SK-N-SH (cell line): ENCODE measurements around the gene EOMES. TPM values are rescaled to one million over a fixed set of nuclear protein-coding genes. Genes with fewer than 3 reads are reported as not detected.

Experiments used
- CTCF ChIA-PET: fragments of 300-600, 350-600 bp; formaldehyde crosslinking; extraction: SDS; loops from one replicate; lab custom pipeline; 2021; lab: Yijun Ruan, JAX
- POLR2A ChIA-PET: fragments of 350-600 bp; sonication (Branson Sonifier 250); formaldehyde crosslinking; extraction: SDS; loops from one replicate; lab custom pipeline; 2020; ENCODE audit warnings: antibody characterized with exemption, inconsistent platforms; lab: Yijun Ruan, JAX
- DNase-seq: peaks from one replicate; pipeline ENCODE4 v3.0.0; 2012
- H2AFZ ChIP-seq: fragments of 200-600 bp; sonication (generic); 2 replicates; pipeline ENCODE4 v1.8.1; 2016; ENCODE audit warnings: antibody characterized with exemption, mild to moderate bottlenecking, low read depth
- H3F3A ChIP-seq: fragments of 200-600 bp; sonication (generic); replicated peaks from 2 replicates; pipeline ENCODE3; 2016; ENCODE audit warnings: antibody characterized with exemption, mild to moderate bottlenecking; ENCODE audit not compliant: insufficient read depth
- H3K27ac ChIP-seq, 2 experiments: fragments of 200-500 bp in 1 of 2; fragments of 200-600 bp in 1 of 2; sonication (Bioruptor generic) in 1 of 2; sonication (generic), shearing (Covaris generic) in 1 of 2; 2 replicates each; pipeline versions ENCODE4 v1.5.1 to v1.6.1; 2014 to 2016; ENCODE audit warnings: low read depth in 2 of 2, inconsistent platforms in 1 of 2, low read length in 1 of 2, mild to moderate bottlenecking in 1 of 2, mixed read lengths in 1 of 2
- H3K27me3 ChIP-seq: fragments of 200-600 bp; sonication (generic), shearing (Covaris generic); 2 replicates; pipeline ENCODE4 v1.6.1; 2016; ENCODE audit warnings: mixed run types; ENCODE audit not compliant: insufficient read depth
- H3K36me3 ChIP-seq, 2 experiments: fragments of 200-500 bp in 1 of 2; fragments of 200-600 bp in 1 of 2; sonication (Bioruptor generic) in 1 of 2; sonication (generic) in 1 of 2; replicated peaks in 1 of 2; 2 replicates each; pipeline versions ENCODE3 to v1.5.1; 2014 to 2016; ENCODE audit warnings: low read length in 1 of 2, mild to moderate bottlenecking in 1 of 2; ENCODE audit not compliant: insufficient read depth in 2 of 2, control insufficient read depth in 1 of 2
- H3K4me1 ChIP-seq, 2 experiments: fragments of 200-500 bp in 1 of 2; fragments of 200-600 bp in 1 of 2; sonication (Bioruptor generic) in 1 of 2; sonication (generic), shearing (Covaris generic) in 1 of 2; 2 replicates each; pipeline versions ENCODE4 v1.5.1 to v1.6.1; 2014 to 2016; ENCODE audit warnings: low read depth in 1 of 2, low read length in 1 of 2, mixed run types in 1 of 2; ENCODE audit not compliant: insufficient read depth in 2 of 2, control insufficient read depth in 1 of 2
- H3K4me2 ChIP-seq: fragments of 200-600 bp; sonication (generic), shearing (Covaris generic); 2 replicates; pipeline ENCODE4 v1.6.1; 2017; ENCODE audit warnings: mixed run types
- H3K4me3 ChIP-seq, 2 experiments: fragments of 200-500 bp in 1 of 2; fragments of 200-600 bp in 1 of 2; sonication (Bioruptor generic) in 1 of 2; sonication (generic), shearing (Covaris generic) in 1 of 2; 2 replicates each; pipeline versions ENCODE4 v1.5.1 to v1.8.1; 2014 to 2016; ENCODE audit warnings: low read depth in 2 of 2, inconsistent platforms in 1 of 2, low read length in 1 of 2, mild to moderate bottlenecking in 1 of 2, mixed read lengths in 1 of 2, moderate library complexity in 1 of 2
- H3K79me2 ChIP-seq: fragments of 200-600 bp; sonication (generic); 2 replicates; pipeline ENCODE4 v1.8.1; 2017; ENCODE audit warnings: mild to moderate bottlenecking; ENCODE audit not compliant: insufficient read depth
- H3K9ac ChIP-seq: fragments of 200-600 bp; sonication (generic); 2 replicates; pipeline ENCODE4 v1.6.1; 2017; ENCODE audit warnings: mixed run types
- H3K9me2 ChIP-seq: fragments of 200-600 bp; sonication (generic); 2 replicates; pipeline ENCODE4 v1.6.1; 2017; ENCODE audit warnings: mixed run types
- H3K9me3 ChIP-seq: fragments of 200-600 bp; sonication (generic); 2 replicates; pipeline ENCODE4 v1.6.1; 2017; ENCODE audit warnings: mixed run types, mild to moderate bottlenecking, moderate library complexity
- H4K20me1 ChIP-seq: fragments of 200-600 bp; sonication (generic); 2 replicates; pipeline ENCODE4 v1.6.1; 2017; ENCODE audit warnings: mild to moderate bottlenecking, mixed run types; ENCODE audit not compliant: insufficient read depth
- ELF1 ChIP-seq: IDR thresholded peaks from 2 replicates; pipeline ENCODE4 v1.4.0; 2012
- EP300 ChIP-seq, 2 experiments: IDR thresholded peaks; 2 replicates each; pipeline versions ENCODE4 v1.4.0 to v1.6.1; 2012; ENCODE audit warnings: borderline replicate concordance in 1 of 2, low read depth in 1 of 2, low read length in 1 of 2
- EZH2phosphoT487 ChIP-seq: fragments of 200-600 bp; sonication (generic); IDR thresholded peaks from 2 replicates; pipeline ENCODE4 v1.6.1; 2017; ENCODE audit warnings: low read depth, mixed run types, mild to moderate bottlenecking, antibody characterized with exemption, moderate library complexity, borderline replicate concordance
- FOXJ3 ChIP-seq: sonication (generic); formaldehyde crosslinking; IDR thresholded peaks from 2 replicates; pipeline ENCODE4 v1.5.1; 2020; ENCODE audit warnings: mild to moderate bottlenecking, missing genetic modification reagents
- FOXM1 ChIP-seq: IDR thresholded peaks from 2 replicates; pipeline ENCODE4 v1.4.0; 2012; ENCODE audit warnings: low read depth, mild to moderate bottlenecking
- JUND ChIP-seq: IDR thresholded peaks from 2 replicates; pipeline ENCODE4 v1.4.0; 2012
- MXI1 ChIP-seq: IDR thresholded peaks from 2 replicates; pipeline ENCODE4 v1.6.1; 2012; ENCODE audit warnings: mild to moderate bottlenecking, low read depth, low read length, improper control_type of control experiment
- RXRA ChIP-seq: IDR thresholded peaks from 2 replicates; pipeline ENCODE4 v1.4.0; 2012; ENCODE audit warnings: low read depth, mild to moderate bottlenecking, borderline replicate concordance
- SMC3 ChIP-seq: IDR thresholded peaks from 2 replicates; pipeline ENCODE4 v1.6.1; 2012; ENCODE audit warnings: low read depth, low read length, improper control_type of control experiment
- TAF1 ChIP-seq: IDR thresholded peaks from 2 replicates; pipeline ENCODE4 v1.6.1; 2012; ENCODE audit warnings: low read depth, mild to moderate bottlenecking, low read length, moderate library complexity, borderline replicate concordance
- TCF12 ChIP-seq: IDR thresholded peaks from 2 replicates; pipeline ENCODE4 v1.4.0; 2012
- WGBS: methylation state at CpG from one replicate; pipeline ENCODE4 v1.1.6; 2017; ENCODE audit warnings: low lambda C conversion rate; 5-methylcytosine and 5-hydroxymethylcytosine counted together
- polyA plus RNA-seq, 3 experiments: library from polyadenylated mRNA; depleted of rRNA; stranded (reverse); fragments of >200 nt; gene quantifications; 2 replicates each; pipeline ENCODE4 v1.2.3, GENCODE V29; 2012
- TF ChIP-seq, protein P1 (sequence below): IDR thresholded peaks from 2 replicates; pipeline ENCODE4 v1.6.1; 2012; ENCODE audit warnings: mild to moderate bottlenecking, low read depth, low read length, moderate library complexity
- TF ChIP-seq, protein P2 (sequence below): fragments of 150-350 bp; IDR thresholded peaks from 2 replicates; pipeline ENCODE4 v1.6.1; 2017; ENCODE audit warnings: antibody characterized with exemption, low read length, low read depth, borderline replicate concordance
- TF ChIP-seq, protein P3 (sequence below): fragments of 150-350 bp; IDR thresholded peaks from 2 replicates; pipeline ENCODE4 v1.6.1; 2016; ENCODE audit warnings: mild to moderate bottlenecking, low read depth, low read length
- TF ChIP-seq, protein P4 (sequence below): IDR thresholded peaks from 2 replicates; pipeline ENCODE4 v1.4.0; 2012; ENCODE audit warnings: low read depth, borderline replicate concordance
- TF ChIP-seq, protein P5 (sequence below): IDR thresholded peaks from 2 replicates; pipeline ENCODE4 v1.4.0; 2012; ENCODE audit warnings: low read depth

EOMES gene
- polyA plus RNA-seq, 1 of the 3 experiments (the other 2 are of a cell fraction): not detected

DNA sequence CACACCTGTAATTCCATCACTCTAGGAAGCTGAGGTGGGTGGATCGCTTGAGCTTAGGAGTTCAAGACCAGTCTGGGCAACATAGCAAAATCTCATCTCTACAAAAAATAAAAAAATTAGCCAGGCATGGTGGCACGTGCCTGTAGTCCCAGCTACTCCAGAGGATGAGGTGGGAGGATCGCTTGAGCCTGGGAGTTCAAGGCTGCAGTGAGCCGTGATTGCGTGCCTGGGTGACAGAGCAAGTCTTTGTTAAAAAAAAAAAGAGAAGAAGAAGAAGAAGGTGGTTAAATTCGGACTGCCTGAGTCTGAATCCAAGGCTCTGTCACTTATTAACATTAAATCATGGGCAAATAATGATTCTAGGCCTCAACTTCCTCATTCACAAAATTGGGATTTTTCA is 51.0 kb downstream of the EOMES start:
- POLR2A ChIA-PET: no interaction called here

DNA sequence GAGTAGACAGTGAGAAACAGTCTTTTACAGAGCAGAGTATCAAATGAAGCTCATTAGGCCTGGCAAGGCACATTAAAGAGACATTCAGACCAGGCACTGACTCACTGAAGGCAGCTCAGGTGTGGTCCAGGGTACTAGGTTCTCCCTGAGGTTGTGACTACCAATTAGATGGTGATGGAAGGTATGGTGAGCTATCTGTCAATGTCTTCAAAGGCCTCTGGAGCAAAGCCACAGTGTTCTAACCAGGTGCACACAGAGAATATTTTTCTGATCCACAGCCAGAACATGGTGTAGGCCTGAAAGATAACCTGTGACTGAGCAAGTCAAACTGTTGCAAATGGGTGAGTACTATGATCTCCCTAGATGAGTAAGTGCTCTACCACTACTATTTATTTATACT is 51.5 kb downstream of the EOMES start:
- Histone ChIP-seq H4K20me1 (no peaks in the 10 kb centered on the region), H3K9me2 (no peaks in the 10 kb centered on the region), H3K9ac (no peak overlapping the region), H3F3A (no peaks in the 10 kb centered on the region), H2AFZ (no peak overlapping the region), H3K4me2 (no peak overlapping the region), H3K27me3 (no peaks in the 10 kb centered on the region), H3K36me3 (no peaks in the 10 kb centered on the region), H3K79me2 (no peaks in the 10 kb centered on the region), H3K27ac (no peak overlapping the region), H3K4me1 (peaks cover 5% of the 10 kb centered on the region in 2 experiments; a peak in 1 of 4 replicates), H3K9me3 (no peaks in the 10 kb centered on the region), H3K4me3 (no peak overlapping the region)
- POLR2A ChIA-PET: no interaction called here
- CTCF ChIA-PET: interaction anchor here (0.7 to 2.6 kb wide), 3 partner anchors 11 to 46 kb away, joined by 3 to 15 read pairs (median 3); no protein-coding TSS in a partner anchor
- DNase-seq: no peak
- TF ChIP-seq TAF1 (no peak), JUND (no peak), TCF12 (no peak), SMC3 (no peak), FOXJ3 (CRISPR knock-in tag) (no peak)
- TF ChIP-seq, protein P1, sequence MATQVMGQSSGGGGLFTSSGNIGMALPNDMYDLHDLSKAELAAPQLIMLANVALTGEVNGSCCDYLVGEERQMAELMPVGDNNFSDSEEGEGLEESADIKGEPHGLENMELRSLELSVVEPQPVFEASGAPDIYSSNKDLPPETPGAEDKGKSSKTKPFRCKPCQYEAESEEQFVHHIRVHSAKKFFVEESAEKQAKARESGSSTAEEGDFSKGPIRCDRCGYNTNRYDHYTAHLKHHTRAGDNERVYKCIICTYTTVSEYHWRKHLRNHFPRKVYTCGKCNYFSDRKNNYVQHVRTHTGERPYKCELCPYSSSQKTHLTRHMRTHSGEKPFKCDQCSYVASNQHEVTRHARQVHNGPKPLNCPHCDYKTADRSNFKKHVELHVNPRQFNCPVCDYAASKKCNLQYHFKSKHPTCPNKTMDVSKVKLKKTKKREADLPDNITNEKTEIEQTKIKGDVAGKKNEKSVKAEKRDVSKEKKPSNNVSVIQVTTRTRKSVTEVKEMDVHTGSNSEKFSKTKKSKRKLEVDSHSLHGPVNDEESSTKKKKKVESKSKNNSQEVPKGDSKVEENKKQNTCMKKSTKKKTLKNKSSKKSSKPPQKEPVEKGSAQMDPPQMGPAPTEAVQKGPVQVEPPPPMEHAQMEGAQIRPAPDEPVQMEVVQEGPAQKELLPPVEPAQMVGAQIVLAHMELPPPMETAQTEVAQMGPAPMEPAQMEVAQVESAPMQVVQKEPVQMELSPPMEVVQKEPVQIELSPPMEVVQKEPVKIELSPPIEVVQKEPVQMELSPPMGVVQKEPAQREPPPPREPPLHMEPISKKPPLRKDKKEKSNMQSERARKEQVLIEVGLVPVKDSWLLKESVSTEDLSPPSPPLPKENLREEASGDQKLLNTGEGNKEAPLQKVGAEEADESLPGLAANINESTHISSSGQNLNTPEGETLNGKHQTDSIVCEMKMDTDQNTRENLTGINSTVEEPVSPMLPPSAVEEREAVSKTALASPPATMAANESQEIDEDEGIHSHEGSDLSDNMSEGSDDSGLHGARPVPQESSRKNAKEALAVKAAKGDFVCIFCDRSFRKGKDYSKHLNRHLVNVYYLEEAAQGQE: no peak
- TF ChIP-seq, protein P2, sequence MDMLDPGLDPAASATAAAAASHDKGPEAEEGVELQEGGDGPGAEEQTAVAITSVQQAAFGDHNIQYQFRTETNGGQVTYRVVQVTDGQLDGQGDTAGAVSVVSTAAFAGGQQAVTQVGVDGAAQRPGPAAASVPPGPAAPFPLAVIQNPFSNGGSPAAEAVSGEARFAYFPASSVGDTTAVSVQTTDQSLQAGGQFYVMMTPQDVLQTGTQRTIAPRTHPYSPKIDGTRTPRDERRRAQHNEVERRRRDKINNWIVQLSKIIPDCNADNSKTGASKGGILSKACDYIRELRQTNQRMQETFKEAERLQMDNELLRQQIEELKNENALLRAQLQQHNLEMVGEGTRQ: no peak
- TF ChIP-seq, protein P3, sequence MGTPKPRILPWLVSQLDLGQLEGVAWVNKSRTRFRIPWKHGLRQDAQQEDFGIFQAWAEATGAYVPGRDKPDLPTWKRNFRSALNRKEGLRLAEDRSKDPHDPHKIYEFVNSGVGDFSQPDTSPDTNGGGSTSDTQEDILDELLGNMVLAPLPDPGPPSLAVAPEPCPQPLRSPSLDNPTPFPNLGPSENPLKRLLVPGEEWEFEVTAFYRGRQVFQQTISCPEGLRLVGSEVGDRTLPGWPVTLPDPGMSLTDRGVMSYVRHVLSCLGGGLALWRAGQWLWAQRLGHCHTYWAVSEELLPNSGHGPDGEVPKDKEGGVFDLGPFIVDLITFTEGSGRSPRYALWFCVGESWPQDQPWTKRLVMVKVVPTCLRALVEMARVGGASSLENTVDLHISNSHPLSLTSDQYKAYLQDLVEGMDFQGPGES: no peak

More for the DNA sequence above, 51.0 kb downstream of the EOMES start:
- no peak overlapping the region for H2AFZ ChIP-seq
- no peaks in the 10 kb centered on the region for H4K20me1 ChIP-seq
- DNase-seq: no peak
- TF ChIP-seq TCF12: no peak
- TF ChIP-seq, protein P4, sequence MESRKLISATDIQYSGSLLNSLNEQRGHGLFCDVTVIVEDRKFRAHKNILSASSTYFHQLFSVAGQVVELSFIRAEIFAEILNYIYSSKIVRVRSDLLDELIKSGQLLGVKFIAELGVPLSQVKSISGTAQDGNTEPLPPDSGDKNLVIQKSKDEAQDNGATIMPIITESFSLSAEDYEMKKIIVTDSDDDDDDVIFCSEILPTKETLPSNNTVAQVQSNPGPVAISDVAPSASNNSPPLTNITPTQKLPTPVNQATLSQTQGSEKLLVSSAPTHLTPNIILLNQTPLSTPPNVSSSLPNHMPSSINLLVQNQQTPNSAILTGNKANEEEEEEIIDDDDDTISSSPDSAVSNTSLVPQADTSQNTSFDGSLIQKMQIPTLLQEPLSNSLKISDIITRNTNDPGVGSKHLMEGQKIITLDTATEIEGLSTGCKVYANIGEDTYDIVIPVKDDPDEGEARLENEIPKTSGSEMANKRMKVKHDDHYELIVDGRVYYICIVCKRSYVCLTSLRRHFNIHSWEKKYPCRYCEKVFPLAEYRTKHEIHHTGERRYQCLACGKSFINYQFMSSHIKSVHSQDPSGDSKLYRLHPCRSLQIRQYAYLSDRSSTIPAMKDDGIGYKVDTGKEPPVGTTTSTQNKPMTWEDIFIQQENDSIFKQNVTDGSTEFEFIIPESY: no peak
- TF ChIP-seq FOXM1: no peak
- no peak for TF ChIP-seq ELF1
- no peak for TF ChIP-seq EP300 (IDR thresholded peaks at IDR 0.05; ENCODE audit: borderline replicate concordance in 1 of 2, low read depth in 1 of 2, low read length in 1 of 2)
- TF ChIP-seq, protein P5, sequence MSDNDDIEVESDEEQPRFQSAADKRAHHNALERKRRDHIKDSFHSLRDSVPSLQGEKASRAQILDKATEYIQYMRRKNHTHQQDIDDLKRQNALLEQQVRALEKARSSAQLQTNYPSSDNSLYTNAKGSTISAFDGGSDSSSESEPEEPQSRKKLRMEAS: no peak
- TF ChIP-seq JUND: no peak
- no peak for TF ChIP-seq RXRA
- TF ChIP-seq MXI1: no peak
- TF ChIP-seq, protein P3: no peak
- TF ChIP-seq EZH2phosphoT487: no peak
- H3K4me3 ChIP-seq: no peak overlapping the region
- WGBS: 71% methylated on average over 6 of the region's 6 CpGs
- H3K27me3 ChIP-seq: no peaks in the 10 kb centered on the region
- H3K79me2 ChIP-seq: no peaks in the 10 kb centered on the region
- peaks cover 5 to 7% of the 10 kb centered on the region in 2 experiments; a peak in 1 of 4 replicates for H3K4me1 ChIP-seq
- CTCF ChIA-PET: interaction anchor here (1.2 to 2.6 kb wide), 2 partner anchors 10 kb away, joined by 5 to 15 read pairs; no protein-coding TSS in a partner anchor
- H3K9me3 ChIP-seq: no peaks in the 10 kb centered on the region
- H3K4me2 ChIP-seq: no peak overlapping the region
- H3F3A ChIP-seq: no peaks in the 10 kb centered on the region
- no peak overlapping the region for H3K27ac ChIP-seq
- H3K9me2 ChIP-seq: no peaks in the 10 kb centered on the region
- H3K36me3 ChIP-seq: no peaks in the 10 kb centered on the region
- no peak overlapping the region for H3K9ac ChIP-seq
